Measurements from ENCODE around the gene NID1.
A peak's percentile ranks its signal among the peaks of the same experiment; 100 is the strongest.

The NID1 gene

GRCh38 chr1:235935235-235936225 lies 129.4 kb downstream of the NID1 start:
- Mint-ChIP-seq H3K9me3 (no peaks in the 10 kb centered on the region), H3K27ac (peak overlapping the region; percentile 68), H3K27me3 (ENCODE audit: low read depth, poor library complexity) (peaks cover 16% of the 10 kb centered on the region), H3K36me3 (ENCODE audit: low read depth) (no peaks in the 10 kb centered on the region), H3K4me1 (peaks cover 51% of the 10 kb centered on the region), H3K4me3 (no peak overlapping the region)
- TF ChIP-seq CTCF (IDR thresholded peaks at IDR 0.05), result no peak
- DNase-seq, result no peak

GRCh38 chr1:235933766-235934116 lies 131.1 kb downstream of the NID1 start:
- H3K27me3 Mint-ChIP-seq (ENCODE audit: low read depth, poor library complexity), result peaks cover 12% of the 10 kb centered on the region
- no peak for TF ChIP-seq CTCF (IDR thresholded peaks at IDR 0.05)
- H3K4me3 Mint-ChIP-seq, result no peak overlapping the region
- H3K36me3 Mint-ChIP-seq (ENCODE audit: low read depth), result no peaks in the 10 kb centered on the region
- no peaks in the 10 kb centered on the region for H3K9me3 Mint-ChIP-seq
- no peak for DNase-seq
- H3K4me1 Mint-ChIP-seq, result peaks cover 51% of the 10 kb centered on the region
- H3K27ac Mint-ChIP-seq, result no peak overlapping the region

DNA sequence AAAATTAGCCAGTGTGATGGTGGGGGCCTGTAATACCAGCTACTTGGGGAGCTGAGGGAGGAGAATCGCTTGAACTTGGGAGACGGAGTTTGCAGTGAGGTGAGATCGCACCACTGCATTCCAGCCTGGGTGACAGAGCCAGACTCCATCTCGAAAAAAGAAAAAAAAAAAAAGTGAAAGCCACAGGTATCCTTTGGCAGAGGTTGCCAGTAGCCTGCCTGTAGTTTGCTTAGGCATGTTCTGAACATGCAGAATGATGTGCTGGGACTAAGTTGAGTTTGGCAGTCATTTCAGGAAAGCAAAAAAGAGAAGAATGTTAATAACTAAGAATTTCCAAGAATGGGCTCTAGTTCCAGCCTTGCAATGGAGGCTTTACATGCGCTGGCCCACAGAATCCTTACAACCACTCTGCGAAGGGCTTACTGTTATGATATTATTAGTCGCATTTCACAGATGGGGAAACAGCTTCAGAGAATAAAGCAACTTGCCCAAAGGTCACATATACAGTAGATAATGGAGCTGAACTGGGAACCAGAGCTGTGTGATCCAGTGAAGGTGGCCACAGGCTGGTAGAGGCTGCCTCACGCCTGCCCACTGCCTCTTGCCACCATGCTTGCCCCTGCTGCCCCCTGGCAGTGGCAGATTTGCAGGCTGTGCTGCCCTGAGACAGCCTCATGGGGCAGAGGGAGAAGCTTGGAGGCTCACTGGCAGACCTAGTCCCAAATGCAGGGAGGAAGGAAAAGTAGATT lies 131.7 kb downstream of the NID1 start:
- H3K4me3 Mint-ChIP-seq, result no peak overlapping the region
- no peaks in the 10 kb centered on the region for H3K36me3 Mint-ChIP-seq (ENCODE audit: low read depth)
- H3K27me3 Mint-ChIP-seq (ENCODE audit: low read depth, poor library complexity), result peaks cover 17% of the 10 kb centered on the region
- peaks cover 46% of the 10 kb centered on the region for H3K4me1 Mint-ChIP-seq
- no peak for TF ChIP-seq CTCF (IDR thresholded peaks at IDR 0.05)
- no peak overlapping the region for H3K27ac Mint-ChIP-seq
- no peak for DNase-seq
- H3K9me3 Mint-ChIP-seq, result no peaks in the 10 kb centered on the region

GRCh38 chr1:235932090-235932510 lies 132.8 kb downstream of the NID1 start:
- Mint-ChIP-seq H3K27me3 (ENCODE audit: low read depth, poor library complexity) (peaks cover 17% of the 10 kb centered on the region), H3K4me3 (no peak overlapping the region), H3K9me3 (no peaks in the 10 kb centered on the region), H3K27ac (no peak overlapping the region), H3K36me3 (ENCODE audit: low read depth) (no peaks in the 10 kb centered on the region), H3K4me1 (peaks cover 46% of the 10 kb centered on the region)
- no peak for TF ChIP-seq CTCF (IDR thresholded peaks at IDR 0.05)
- DNase-seq, result no peak

DNA sequence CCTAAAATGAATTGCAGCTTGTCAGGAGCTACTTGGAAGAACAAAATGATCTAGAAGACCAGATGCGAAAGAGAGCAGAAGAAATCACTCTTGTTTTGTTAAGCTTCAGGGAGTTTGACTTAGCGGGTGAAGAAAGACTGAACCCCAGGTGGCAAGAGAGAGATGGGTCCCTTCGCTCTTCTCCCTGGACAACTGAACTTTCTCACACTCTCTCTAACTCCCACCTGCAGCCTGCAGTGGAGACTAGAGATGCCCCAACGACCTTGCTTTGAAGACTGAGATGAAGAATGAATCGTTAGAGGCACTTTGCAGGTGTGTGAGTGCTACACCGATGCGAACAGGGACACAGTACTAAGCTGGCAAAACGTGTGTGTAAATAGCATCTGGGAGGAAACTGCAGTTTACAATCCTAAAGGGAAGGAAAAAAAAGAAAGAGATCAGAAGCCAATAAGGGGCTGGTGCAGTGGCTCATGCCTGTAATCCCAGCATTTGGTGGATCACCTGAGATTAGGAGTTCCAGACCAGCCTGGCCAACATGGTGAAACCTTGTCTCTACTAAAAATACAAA lies 133.6 kb downstream of the NID1 start:
- Mint-ChIP-seq H3K36me3 (ENCODE audit: low read depth) (no peaks in the 10 kb centered on the region), H3K4me3 (no peak overlapping the region), H3K4me1 (peaks cover 46% of the 10 kb centered on the region), H3K27ac (no peak overlapping the region), H3K27me3 (ENCODE audit: low read depth, poor library complexity) (peaks cover 17% of the 10 kb centered on the region), H3K9me3 (no peaks in the 10 kb centered on the region)
- no peak for TF ChIP-seq CTCF (IDR thresholded peaks at IDR 0.05)
- DNase-seq, result no peak

Data from nephron progenitor cell (in vitro differentiated cells).